ENCODE measurements around the gene ANO3.

DNA sequence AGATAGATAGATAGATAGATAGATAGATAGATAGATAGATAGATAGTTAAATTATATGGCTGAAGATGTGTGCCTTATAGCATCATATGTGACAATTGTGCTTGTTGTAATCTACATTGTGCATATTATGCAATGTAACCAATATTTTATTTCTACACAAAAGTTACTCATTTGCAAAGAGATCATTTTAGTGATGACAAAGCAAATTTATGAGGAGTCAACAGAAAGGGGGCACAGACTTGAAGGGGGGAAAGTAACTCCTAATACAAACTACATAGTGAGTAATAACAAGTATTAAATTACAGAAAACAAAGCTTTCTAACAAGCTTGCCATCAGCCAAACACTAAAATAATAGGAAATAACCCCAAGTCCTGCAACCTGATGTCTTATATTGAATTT, 133.3 kb downstream of the ANO3 start:
- TF ChIP-seq CTCF (IDR thresholded peaks at IDR 0.05): no peak
- TF ChIP-seq POLR2A (IDR thresholded peaks at IDR 0.05): no peak
